Measurements from ENCODE around the gene LCE2D.
"Not testable (repeated sequence)": the region's sequence is repeated elsewhere in the genome, so short reads cannot be mapped to it uniquely, and the experiment has no call there.

Gene LCE2D, protein sequence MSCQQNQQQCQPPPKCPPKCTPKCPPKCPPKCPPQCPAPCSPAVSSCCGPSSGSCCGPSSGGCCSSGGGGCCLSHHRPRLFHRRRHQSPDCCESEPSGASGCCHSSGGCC

DNA sequence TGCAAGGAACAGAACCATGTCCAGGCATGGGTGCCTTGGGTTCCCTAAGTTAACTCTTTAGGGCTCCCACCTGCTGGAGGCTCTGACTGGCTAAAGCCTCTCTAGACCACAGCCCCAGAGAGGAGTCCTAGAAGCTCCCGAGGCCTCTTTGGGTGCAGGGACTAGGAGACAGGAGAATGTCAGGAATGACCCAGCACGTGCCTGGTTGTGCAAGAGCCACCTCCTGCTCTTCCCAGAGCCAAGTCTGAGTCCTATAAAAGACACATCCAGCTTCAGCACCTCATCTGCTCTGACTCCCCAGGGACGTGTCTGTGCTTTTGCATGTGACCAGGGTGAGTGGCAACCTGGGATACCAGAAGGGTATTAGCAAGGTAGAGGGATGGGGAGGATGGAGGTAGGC is at the start of gene LCE2D:
Gene LCE2D (plus strand): TSS at position 283 of the 400 bp plus-strand sequence. CDS start 726 bp downstream, outside the sequence.
- no peak for DNase-seq (ENCODE audit: low read depth in 3 of 3)

DNA sequence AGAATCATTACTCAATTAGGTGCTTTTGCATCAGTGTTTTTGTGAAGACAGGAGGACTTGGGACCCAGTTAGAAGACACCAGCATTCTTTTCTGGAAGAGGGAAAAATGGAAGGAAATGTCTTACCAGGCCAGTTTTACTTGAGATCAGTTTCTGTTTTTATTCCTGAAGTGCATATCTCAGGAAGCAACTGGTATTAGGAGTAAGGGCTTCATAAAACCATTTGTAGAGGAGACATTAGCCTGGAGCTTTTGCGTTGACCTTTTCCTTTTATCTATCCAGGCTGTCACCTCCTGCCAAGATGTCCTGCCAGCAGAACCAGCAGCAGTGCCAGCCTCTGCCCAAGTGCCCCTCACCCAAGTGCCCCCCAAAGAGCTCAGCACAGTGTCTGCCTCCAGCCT is 49.7 kb upstream of the LCE2D start, which contains the start of gene LCE3B:
Gene LCE3B (plus strand): TSS at position 301 of the 400 bp plus-strand sequence. CDS start 0 bp downstream, at position 301.
- no peak for DNase-seq (ENCODE audit: low read depth in 3 of 3)

GRCh38 chr1:152621993-152622392 is 41.2 kb upstream of the LCE2D start:
- no peak for DNase-seq (ENCODE audit: low read depth in 3 of 3)

DNA sequence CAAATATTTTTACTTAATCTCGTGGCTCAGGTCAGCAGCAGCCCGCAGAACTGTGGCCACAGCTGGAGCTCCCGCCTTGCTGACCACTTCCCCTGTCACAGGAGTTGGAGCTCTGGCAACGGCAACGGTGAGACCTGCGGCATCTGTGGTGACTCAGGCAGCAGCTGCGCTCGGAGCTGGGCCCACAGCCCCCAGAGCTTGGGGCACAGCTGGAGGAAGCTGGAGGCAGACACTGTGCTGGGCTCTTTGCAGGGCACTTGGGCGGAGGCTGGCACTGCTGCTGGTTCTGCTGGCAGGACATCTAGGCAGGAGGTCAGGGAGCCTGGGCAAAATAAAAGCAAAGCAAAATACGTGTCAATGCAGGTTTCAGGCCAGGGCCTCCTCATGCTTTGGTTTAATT is 40.4 kb upstream of the LCE2D start, which contains the start of gene LCE3A:
Gene LCE3A (minus strand): TSS at position 301 of the 400 bp plus-strand sequence. CDS start 0 bp downstream, at position 301.
- no peak for DNase-seq (ENCODE audit: low read depth in 3 of 3)

- peak in 2 of 3 donors; percentile 8 to 26 for DNase-seq (ENCODE audit: low read depth in 3 of 3)
These were observed 39.9 kb upstream of the LCE2D start for GRCh38 chr1:152623203-152623844.

DNA sequence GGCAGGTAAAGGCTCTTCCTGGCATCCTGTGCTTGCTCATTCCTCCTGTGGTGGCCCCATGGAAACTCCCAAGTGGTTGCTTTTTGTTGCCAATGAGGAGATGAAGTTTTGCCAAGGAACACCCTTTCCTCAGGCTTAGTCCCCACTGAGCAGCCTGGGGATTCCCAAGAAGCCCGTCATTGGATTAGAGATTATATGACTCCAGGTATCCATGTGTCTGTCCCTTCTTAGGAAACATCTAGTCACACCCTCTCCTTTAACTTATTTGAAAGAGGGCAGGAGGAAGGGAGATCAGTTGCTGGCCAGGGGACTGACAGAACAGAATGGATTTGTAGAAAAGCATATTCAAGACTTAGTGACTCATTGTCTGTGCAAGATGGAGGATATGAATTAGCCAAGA is 36.4 kb upstream of the LCE2D start:
- no peak for DNase-seq (ENCODE audit: low read depth in 3 of 3)

GRCh38 chr1:152630596-152630995 is 32.6 kb upstream of the LCE2D start:
- no peak for DNase-seq (ENCODE audit: low read depth in 3 of 3)

DNA sequence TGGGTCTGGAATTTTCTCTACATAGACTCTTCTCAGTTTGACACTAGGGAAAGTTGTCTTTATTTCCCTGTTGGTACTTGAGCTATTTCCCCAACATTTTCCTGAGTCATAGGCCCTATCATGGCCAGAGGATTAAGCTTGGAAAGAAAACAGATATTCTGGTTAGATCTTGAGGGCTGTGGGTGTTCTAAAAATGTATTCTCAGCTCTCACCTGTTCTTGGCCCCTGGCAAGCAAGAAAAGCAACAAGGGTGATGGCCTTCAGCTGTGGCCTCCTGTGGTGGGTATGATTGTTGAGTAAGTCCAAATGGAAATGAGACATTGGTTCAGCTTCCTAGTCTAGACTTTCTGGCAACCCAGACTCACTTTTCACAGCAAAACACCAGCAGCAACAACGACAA is 22.8 kb upstream of the LCE2D start:
- DNase-seq (ENCODE audit: low read depth in 3 of 3), result no peak

DNA sequence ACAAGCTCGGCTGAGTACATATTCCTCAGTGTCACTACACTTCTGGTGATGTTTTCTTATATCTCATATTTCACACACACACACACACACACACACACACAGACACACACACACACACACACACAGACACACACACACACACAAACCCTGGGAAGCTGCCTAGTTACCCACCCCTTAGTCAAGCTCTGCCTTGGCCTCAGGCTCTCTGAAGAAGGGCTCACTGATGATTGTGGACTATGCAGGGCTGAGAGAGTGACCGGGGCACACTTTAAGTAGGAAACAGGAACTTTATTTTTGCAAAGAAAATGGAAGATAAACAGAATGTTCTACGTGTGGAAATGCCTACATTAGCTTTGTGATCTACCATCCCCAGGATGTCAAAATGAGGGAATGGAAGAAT is 19.2 kb upstream of the LCE2D start:
- DNase-seq (ENCODE audit: low read depth in 3 of 3), result no peak

DNA sequence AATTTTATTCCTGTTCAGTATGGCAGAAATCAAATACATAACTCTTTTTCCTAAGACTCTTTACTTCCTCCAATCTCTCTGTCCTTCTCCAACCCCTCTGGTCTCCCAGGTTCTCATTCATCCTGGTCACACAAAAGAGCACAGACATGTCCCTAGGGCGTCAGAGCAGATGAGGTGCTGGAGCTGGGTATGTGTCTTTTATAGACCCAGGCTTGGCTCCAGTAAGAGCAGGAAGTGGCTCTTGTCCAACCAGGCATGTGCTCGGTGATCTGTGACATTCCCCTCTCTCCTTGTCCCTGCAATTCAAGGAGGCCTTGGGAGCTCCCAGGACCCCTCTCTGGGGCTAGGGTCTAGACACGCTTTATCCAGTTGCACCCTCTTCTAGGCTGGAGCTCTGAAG is 18.0 kb upstream of the LCE2D start:
- no peak for DNase-seq (ENCODE audit: low read depth in 3 of 3)

DNA sequence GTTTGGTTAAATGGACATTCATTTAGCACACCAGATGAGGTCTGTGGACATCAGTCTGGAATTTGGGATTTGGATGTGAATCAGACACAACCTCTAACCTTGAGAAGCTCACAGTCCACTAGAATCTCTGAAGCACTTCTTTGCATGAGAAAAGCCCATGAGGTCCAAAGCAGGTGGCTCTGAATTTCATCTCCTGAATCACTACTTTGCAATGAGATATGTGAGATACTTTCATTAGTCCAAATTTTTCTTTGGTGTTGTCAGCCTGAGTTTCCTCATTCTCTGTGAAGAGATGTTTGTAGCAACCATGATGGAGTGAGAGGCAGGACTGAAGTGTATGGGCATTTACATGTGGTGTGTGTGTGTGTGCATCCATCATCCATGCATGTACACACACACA is 16.5 kb upstream of the LCE2D start:
- DNase-seq (ENCODE audit: low read depth in 3 of 3), result no peak

GRCh38 chr1:152654110-152654509 is 9.1 kb upstream of the LCE2D start:
- peak; percentile 31 to 52 (median 41) for DNase-seq (ENCODE audit: low read depth in 3 of 3)

DNA sequence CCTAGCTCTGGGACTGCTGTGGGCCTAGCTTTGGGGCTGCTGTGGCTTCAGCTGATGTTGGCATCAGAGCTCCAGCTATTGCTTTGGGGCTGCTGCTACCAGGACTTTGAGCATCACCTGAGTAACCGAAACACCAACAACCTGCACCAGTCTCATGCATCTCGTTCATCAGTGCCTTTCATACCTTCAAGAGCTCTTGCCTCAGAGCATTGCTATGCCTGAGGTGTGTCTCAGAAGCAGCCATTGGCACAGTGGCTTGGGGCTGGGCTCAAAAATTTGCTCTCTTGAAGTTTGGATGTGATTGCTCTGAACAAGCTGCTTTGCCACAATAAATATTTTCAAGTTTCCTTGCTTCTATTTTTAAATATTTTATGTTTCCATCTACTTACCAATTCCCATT is 6.7 kb upstream of the LCE2D start:
- DNase-seq (ENCODE audit: low read depth in 3 of 3), result no peak

DNA sequence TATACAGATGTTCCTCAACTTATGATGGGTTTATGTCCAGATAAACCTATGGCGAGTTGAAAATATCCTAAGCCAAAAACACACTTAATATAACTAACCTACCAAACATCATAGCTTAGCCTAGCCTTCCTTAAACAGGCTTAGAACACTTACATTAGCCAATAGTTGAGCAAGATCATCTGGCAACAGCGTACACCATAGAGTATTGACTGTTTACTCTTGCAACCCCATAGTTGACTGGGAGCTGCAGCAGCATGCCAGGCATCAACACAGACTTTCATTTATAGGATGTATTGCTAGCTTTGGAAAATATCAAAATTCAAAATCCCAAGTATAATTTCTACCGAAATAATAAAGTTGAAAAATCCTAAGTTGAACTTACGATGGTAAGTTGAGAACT is 5.5 kb upstream of the LCE2D start:
- no peak for DNase-seq (ENCODE audit: low read depth in 3 of 3)

GRCh38 chr1:152658649-152659048 is 4.5 kb upstream of the LCE2D start:
- DNase-seq (ENCODE audit: low read depth in 3 of 3), result no peak

DNA sequence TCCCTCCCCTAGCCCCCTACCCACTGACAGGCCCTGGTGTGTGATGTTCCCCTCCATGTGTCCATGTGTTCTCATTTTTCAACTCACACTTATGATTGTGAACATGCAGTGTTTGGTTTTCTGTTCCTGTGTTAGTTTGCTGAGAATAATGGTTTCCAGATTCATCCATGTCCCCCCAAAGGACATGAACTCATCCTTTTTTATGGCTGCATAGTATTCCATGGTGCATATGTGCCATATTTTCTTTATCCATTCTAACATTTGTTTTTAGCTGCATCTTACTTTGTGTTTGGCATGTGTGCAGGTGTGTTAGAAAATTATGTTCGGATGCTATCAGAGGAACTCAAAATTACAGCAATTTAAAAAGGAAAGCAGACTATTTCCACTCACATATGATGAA is 3.0 kb downstream of the LCE2D start:
- DNase-seq (ENCODE audit: low read depth in 3 of 3), result not testable (repeated sequence)

- DNase-seq (ENCODE audit: low read depth in 3 of 3), result no peak
These were observed 4.5 kb downstream of the LCE2D start for GRCh38 chr1:152667648-152668047.

- no peak for DNase-seq (ENCODE audit: low read depth in 3 of 3)
These were observed 9.8 kb downstream of the LCE2D start for GRCh38 chr1:152673016-152673415.

DNA sequence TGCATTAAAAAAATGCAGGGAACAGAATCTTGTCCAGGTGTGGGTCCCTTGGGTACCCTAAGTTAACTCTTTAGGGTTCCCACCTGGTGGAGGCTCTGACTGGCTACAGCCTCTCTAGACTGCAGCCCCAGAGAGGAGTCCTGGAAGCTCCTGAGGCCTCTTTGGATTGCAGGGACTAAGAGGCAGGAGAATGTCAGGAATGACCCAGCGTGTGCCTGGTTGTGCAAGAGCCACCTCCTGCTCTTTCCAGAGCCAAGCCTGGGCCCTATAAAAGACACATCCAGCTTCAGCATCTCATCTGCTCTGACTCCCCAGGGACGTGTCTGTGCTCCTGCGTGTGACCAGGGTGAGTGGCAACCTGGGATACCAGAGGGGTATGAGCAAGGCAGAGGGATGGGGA is 11.8 kb downstream of the LCE2D start, which contains the start of gene LCE2C:
Gene LCE2C (plus strand): TSS at position 297 of the 400 bp plus-strand sequence. CDS start 737 bp downstream, outside the sequence.
- not testable (repeated sequence) for DNase-seq (ENCODE audit: low read depth in 3 of 3)

DNA sequence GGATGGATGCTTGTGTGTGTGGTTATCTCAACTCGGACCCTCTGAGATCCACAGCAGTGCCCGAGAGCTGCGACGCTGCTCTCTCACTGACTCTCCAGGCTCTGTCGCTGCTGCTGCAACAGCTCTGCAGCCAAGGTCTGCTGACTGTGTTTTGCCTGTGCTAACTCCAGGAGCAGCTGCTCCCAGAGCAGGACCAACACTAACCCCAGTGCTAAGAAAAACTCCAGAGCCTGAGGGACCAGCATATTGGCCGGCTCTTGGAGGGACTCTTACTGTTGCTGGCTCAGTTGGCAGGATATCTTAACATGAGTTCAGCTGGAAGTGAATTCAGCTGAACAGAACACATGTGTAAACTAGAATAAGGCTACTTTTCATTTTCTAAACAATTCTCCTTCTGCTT is 16.3 kb downstream of the LCE2D start:
- DNase-seq (ENCODE audit: low read depth in 3 of 3), result no peak

DNA sequence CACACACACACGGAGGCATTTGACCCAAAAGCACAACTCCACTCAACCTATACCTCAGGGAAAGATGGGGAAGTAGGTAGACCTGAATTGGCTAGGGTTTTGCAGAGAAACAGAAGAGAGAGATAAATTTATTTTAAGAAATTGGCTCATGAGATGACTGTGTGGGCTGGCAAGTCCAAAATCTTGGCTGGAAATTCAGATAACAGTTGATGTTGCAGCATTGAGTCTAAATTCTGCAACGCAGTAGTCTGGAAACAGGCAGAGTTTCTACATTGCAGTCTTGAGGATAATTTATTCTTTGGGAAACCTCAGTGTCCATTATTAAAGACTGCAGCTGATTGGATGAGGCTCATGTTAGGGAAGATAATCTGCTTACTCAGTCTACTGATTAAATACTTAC is 18.4 kb downstream of the LCE2D start:
- no peak for DNase-seq (ENCODE audit: low read depth in 3 of 3)

DNA sequence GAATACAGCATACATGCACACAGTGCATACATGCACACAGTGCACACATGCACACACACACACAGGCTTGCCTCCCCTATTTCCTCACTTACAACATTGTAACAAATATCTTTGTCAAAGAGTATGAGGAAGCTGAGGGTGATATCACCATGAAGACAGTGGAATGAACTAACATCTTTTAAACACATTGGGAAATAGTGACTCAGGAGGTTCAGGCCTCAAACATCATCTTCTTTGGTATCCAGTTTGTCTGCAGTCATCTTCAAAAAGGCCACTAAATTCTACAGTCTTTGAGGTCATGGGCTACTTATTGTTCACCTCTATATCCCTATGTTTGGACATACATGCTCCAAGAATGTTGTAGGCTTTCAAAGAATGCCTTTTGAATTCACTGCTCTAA is 20.7 kb downstream of the LCE2D start:
- DNase-seq (ENCODE audit: low read depth in 3 of 3), result no peak

DNA sequence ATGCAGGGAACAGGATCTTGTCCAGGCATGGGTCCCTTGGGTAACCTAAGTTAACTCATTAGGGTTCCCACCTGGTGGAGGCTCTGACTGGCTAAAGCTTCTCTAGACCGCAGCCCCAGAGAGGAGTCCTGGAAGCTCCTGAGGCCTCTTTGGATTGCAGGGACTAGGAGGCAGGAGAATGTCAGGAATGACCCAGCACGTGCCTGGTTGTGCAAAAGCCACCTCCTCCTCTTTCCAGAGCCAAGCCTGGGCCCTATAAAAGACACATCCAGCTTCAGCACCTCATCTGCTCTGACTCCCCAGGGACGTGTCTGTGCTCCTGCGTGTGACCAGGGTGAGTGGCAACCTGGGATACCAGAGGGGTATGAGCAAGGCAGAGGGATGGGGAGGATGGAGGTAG is 22.6 kb downstream of the LCE2D start, which contains the start of gene LCE2B:
Gene LCE2B (plus strand): TSS at position 301 of the 400 bp plus-strand sequence. CDS start 721 bp downstream, outside the sequence.
- DNase-seq (ENCODE audit: low read depth in 3 of 3), result not testable (repeated sequence)
